Measurements from ENCODE around the gene CBX5.

CBX5 gene

DNA sequence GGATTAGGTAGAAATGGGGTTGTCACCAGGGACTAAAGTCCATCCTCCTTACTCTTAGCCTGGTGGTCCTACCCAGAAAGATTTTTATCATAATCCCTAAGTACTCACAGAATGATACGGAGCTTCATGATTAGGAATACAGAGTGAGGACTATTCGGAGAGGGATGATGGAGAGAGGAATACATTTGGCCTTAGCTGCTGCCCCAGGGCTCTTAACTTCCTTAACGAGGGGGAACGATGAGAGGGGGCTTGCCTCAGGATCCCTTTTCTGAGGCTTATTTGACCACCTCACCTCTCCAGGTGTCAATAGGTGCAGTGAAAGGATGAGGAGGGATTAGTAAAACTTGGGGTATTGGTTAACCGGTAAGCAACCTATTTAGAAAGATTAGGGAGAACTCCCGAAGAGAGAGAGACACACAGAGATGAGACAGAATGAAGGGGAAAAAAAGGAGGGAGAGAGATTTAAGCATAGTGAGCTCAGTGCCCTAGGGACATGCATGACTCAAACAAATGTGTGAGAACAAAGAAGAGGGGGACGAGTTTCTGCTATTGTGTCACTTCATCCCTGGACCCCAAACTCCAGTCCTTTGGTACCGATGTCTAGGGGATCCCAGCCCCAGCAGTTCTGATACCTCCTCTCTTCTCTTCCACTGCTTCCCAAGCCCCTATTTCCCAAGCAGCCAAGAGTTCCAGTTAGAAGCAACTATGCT lies 19.7 kb upstream of the CBX5 start:
- DNase-seq (ENCODE audit: low read depth): peak; percentile 72
- H3K4me3 ChIP-seq (ENCODE audit: low read length): no peak overlapping the region
- no peak for TF ChIP-seq CTCF (IDR thresholded peaks at IDR 0.05; ENCODE audit: insufficient read depth, low read depth, low read length, missing control alignments)

- DNase-seq (ENCODE audit: low read depth): no peak
- no peak overlapping the region for H3K4me3 ChIP-seq (ENCODE audit: low read length)
- TF ChIP-seq CTCF (IDR thresholded peaks at IDR 0.05; ENCODE audit: insufficient read depth, low read depth, low read length, missing control alignments): no peak
Observed at GRCh38 chr12:54298904-54299303, 19.0 kb upstream of the CBX5 start.

- DNase-seq (ENCODE audit: low read depth): no peak
- no peak overlapping the region for H3K4me3 ChIP-seq (ENCODE audit: low read length)
- no peak for TF ChIP-seq CTCF (IDR thresholded peaks at IDR 0.05; ENCODE audit: insufficient read depth, low read depth, low read length, missing control alignments)
Observed at GRCh38 chr12:54296393-54297099, 16.6 kb upstream of the CBX5 start.

DNA sequence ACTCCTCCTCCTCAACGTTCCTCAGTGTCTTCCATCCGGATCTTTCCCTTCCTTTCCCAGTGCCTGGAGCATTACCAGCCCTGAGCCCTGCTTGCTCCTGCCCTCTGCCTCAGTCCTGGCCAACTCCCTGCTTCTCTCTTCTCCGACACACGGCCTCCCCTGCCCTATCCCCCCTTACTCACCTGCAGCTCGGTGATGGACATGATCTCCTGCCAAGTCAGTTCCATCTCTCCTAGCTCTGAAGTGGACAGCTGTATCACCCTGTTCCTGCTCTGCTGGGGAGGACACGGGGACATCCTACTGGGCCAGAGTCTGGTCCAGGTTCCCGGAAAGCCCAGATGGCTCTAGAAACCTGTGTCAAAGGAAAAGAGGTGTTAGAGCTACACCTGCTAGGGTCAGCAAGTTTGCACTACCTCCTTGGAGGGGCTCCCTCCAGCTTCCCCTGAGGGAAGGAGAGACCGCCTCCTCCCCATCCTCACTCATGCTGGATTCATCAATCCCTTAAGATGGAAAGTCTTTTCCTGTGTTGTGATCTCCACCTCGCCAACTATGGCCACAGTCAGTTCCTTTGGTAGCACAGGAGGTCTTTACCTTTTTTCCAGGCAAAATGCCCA lies 15.1 kb upstream of the CBX5 start:
- no peak for DNase-seq (ENCODE audit: low read depth)
- no peak for TF ChIP-seq CTCF (IDR thresholded peaks at IDR 0.05; ENCODE audit: insufficient read depth, low read depth, low read length, missing control alignments)
- no peak overlapping the region for H3K4me3 ChIP-seq (ENCODE audit: low read length)

DNA sequence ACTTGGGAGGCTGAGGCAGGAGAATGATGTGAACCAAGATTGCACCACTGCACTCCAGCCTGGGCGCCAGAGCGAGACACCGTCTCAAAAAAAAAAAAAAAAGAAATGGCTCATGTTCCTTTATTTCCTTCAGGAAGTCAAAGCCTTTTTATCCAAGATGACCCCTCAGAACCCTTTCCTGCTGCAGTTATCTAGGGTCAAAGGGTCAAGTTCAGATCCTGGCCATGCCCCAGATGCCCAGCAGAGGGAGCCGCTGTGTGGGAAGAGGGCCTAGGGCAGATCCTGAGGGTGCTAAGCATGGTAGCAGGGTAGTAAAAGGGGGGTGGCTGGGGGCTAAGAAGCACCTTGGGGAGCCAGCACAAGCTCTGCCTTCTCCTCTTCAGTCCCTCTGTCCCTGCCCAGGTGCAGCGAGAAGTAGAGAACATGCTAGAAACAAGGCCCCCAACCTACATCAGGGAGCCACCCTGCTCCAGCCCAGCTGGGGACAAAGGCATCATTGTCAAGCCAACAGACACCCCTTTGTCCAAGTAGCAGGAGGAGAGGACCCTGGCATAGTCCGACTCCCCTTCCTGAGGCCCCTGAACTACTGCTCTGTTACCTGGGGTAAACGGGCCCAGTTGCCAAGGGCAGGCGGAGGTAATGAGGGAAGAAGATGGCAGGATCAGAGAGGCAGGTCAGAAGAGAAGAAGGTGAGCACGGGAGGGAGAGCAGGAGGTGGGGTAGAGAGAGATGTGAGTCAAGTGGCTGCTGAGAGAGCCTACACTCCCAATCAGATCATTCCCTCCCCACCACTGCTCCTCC lies 14.4 kb upstream of the CBX5 start:
- DNase-seq (ENCODE audit: low read depth): peak; percentile 54
- no peak overlapping the region for H3K4me3 ChIP-seq (ENCODE audit: low read length)
- TF ChIP-seq CTCF (IDR thresholded peaks at IDR 0.05; ENCODE audit: insufficient read depth, low read depth, low read length, missing control alignments): peak; percentile 88

- no peak for TF ChIP-seq CTCF (IDR thresholded peaks at IDR 0.05; ENCODE audit: insufficient read depth, low read depth, low read length, missing control alignments)
- H3K4me3 ChIP-seq (ENCODE audit: low read length): no peak overlapping the region
- DNase-seq (ENCODE audit: low read depth): no peak
Observed at GRCh38 chr12:54292931-54293241, 13.0 kb upstream of the CBX5 start.
